KBM-7 (cell line): ENCODE results near the gene SERPINB5.
"Not testable (repeated sequence)": the region's sequence is repeated elsewhere in the genome, so short reads cannot be mapped to it uniquely, and the experiment has no call there.

Experiments
- DNase-seq: peaks from one replicate; pipeline ENCODE4 v3.0.0-alpha.2; 2015
- in situ Hi-C: fragments of 300-500 bp; cut with MboI; formaldehyde crosslinking; loops from 2 replicates; pipeline ENCODE4 v1.14.3; 2020; ENCODE audit warnings: low sequenced_read_pairs, low pct_unique_long_range_greater_than_20kb, mixed read lengths

SERPINB5 gene, protein sequence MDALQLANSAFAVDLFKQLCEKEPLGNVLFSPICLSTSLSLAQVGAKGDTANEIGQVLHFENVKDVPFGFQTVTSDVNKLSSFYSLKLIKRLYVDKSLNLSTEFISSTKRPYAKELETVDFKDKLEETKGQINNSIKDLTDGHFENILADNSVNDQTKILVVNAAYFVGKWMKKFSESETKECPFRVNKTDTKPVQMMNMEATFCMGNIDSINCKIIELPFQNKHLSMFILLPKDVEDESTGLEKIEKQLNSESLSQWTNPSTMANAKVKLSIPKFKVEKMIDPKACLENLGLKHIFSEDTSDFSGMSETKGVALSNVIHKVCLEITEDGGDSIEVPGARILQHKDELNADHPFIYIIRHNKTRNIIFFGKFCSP

DNA sequence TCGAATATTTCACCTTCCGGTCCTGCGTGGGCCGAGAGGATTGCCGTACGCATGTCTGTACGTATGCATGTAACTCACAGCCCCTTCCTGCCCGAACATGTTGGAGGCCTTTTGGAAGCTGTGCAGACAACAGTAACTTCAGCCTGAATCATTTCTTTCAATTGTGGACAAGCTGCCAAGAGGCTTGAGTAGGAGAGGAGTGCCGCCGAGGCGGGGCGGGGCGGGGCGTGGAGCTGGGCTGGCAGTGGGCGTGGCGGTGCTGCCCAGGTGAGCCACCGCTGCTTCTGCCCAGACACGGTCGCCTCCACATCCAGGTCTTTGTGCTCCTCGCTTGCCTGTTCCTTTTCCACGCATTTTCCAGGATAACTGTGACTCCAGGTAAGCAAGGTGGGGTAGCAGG, at the start of gene SERPINB5:
TSS of gene SERPINB5 (plus strand) at position 291 of the 400 bp plus-strand sequence. CDS start 7,471 bp downstream, outside the sequence.
- in situ Hi-C loops = no loop called here
- no peak for DNase-seq

DNA sequence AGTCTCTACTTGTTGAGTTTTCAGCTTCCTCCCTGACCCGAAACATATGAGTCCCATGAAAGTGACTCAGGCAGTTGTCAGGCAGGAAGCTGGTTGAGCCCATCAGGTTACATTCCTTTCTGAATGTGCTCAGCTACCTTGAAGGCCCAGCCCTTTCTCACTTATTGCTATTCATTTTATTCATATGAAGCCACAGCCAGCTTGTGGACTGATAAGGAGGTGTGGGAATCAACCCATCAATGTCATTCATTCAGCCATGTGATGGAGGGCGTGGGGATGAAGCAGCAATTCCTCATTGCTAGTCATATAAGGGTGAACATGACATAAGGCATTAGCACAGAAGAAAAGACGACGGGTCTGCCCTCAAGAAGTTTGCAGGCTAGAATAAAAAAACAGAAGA, 49.2 kb upstream of the SERPINB5 start:
- in situ Hi-C loops = loop anchor here (25.0 kb wide), 1 partner anchor 415 kb away; no protein-coding TSS in a partner anchor
- no peak for DNase-seq

DNA sequence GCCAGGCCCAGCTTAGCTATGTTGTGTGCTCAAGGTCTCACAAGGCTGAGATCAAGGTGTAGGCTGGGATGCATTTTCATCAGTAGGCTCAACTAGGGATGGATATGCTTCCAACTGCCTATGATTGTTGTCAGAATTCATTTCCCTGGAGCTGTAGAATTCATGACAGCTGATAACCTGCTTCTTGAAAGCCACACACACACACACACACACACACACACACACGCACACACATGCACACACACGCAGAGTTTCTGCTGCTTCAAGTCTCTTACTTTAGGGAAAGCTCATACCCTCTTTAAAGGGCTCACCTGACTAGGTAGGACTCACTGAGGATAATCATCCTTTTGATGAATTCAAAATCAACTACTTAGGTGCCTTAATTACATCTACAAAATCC, 46.2 kb upstream of the SERPINB5 start:
- DNase-seq = no peak
- in situ Hi-C loops = loop anchor here (25.0 kb wide), 1 partner anchor 418 kb away; no protein-coding TSS in a partner anchor

DNA sequence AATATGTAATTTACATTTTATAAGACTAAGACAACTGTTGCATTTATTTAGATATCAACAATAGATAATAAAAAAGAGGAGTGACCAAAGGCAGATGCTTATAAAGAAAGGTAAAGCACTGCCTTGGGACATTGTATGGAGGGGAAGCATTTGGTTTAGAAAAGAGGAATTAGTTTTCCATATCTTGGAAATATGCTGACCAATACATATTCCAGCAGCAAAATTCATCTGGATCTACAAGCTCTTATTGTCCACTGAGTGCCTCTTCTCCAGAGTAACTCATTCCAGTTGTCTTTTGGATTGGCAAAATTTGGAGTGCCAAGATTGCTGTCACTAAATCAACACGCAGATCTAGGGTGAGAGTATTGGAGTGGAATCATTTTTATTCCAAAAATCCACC, 45.6 kb upstream of the SERPINB5 start:
- in situ Hi-C loops = loop anchor here (25.0 kb wide), 1 partner anchor 419 kb away; no protein-coding TSS in a partner anchor
- DNase-seq = no peak

DNA sequence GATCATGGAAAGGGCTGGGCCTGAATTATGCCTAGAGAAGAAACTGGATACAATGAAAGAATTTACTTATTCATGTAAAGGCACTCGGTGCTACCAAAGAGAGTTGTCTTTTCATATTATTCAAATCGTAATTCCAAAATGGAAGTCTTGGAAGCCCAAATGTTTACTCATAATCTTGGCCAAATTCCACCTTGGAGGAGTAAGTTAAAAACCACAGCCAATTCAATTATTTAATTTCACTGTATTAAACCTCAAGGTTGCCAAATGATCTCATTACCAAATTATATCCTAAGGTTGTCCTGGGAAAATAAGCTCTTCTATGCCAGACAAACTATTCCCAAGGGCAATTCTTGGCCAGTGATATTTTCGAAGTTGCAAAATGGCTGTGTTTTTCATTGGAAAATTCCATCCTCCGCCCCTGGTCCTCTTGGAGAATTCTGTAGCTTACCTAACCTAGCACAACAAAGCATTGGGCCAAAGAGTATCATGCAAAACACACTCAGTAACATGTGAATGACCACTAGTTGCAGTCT, 43.4 kb upstream of the SERPINB5 start:
- in situ Hi-C loops = loop anchor here (25.0 kb wide), 1 partner anchor 421 kb away; no protein-coding TSS in a partner anchor
- DNase-seq = no peak

DNA sequence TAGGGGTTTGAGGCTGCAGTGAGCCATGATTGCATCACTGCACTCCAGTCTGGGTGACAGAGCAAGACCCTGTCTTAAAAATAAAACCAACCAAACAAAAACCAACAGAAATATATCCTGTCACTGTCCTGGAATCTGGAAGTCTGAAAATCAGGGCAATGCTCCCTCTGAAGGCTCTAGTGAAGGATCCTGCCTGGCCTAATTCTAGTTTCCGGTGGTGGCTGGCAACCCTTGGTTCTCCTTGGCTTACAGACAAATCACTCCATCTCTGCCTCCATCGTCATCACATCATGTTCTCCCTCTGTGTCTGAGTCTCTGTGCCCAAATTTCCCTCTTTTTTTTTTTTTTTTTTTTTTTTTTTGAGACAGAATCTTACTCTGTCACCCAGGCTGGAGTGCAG, 38.6 kb upstream of the SERPINB5 start:
- in situ Hi-C loops = loop anchor here (25.0 kb wide), 1 partner anchor 426 kb away; no protein-coding TSS in a partner anchor
- DNase-seq = no peak

DNA sequence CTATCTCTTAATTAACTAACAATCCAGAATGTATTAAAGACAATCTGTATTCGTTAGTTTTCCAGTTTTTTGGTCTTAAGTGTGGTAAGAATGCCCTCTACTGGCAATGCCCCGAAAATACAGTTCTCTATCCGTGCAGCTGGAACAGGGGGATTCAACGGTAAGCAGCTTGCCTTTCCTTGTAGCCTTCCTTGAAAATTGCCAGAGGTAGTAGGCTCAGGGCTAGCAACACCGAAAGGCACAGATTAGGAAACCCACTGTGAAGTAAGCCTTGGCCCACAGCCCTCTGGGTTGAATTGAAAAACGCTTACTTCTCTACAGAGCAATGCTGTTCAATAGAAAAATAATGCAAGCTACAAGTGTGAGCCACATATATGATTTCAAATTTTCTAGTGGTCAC, 37.4 kb upstream of the SERPINB5 start:
- peak; percentile 79 for DNase-seq
- in situ Hi-C loops = loop anchor here (25.0 kb wide), 1 partner anchor 427 kb away; no protein-coding TSS in a partner anchor

DNA sequence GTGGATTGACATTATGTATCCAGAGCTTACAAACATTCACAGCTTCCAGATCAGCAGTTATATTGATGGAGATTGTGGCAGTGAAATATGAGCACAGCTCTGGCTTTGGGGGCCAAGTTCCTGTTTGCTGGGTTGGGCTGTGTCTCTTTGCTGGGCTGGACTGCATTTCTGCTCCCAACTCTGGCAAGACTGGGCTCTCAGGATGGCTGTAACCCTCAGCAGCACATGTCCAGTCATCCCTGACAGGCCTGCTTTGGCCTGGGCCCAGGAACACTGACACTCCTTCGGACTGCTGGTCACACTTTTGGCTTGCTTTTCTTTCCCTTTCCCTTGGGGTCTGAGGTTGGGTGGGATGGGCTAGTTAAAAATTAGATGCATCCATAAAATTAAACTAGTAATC, 36.5 kb upstream of the SERPINB5 start:
- in situ Hi-C loops = loop anchor here (25.0 kb wide), 1 partner anchor 428 kb away; no protein-coding TSS in a partner anchor
- DNase-seq = no peak

DNA sequence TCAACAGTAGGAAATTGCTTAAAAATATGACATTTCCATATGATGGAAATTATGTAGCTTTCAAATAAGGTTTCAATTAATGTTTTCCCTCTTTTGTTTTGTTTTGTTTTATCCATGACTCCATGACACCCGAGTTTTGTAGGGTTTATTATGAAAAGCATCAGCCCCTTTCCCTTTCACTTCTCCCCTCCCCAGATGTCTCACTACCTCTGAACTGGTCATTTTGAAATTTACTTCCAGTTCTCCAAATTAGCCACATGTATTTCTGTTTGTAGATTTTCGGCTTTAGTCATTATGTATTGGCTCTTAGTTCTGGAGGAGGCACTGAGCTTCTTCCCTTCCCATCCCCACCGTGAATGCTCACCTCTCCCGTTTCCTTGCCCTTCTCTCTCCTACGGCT, 35.9 kb upstream of the SERPINB5 start:
- in situ Hi-C loops = loop anchor here (25.0 kb wide), 1 partner anchor 429 kb away; no protein-coding TSS in a partner anchor

DNA sequence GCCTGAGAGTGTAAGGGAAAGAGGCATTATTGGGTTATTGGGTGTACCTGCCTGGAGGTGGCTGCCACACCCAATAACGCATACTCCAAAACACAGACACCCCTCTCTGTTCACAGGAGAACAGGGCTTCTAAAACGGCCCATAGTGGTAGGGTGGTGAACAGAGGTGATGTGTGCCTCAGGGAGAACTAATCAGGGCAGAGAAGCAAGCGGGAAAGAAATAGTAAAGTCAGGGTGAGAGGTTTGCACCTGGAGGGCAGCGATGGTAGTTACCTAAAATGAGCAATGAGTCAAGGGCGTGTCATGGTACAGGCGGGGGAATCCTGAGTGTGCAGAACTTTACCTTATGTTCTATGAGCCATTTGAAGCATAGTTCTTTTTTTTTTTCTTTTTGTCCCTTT, 32.9 kb upstream of the SERPINB5 start:
- in situ Hi-C loops = loop anchor here (25.0 kb wide), 1 partner anchor 432 kb away; no protein-coding TSS in a partner anchor
- DNase-seq = no peak

More for the DNA sequence above, 35.9 kb upstream of the SERPINB5 start:
- DNase-seq = no peak

DNA sequence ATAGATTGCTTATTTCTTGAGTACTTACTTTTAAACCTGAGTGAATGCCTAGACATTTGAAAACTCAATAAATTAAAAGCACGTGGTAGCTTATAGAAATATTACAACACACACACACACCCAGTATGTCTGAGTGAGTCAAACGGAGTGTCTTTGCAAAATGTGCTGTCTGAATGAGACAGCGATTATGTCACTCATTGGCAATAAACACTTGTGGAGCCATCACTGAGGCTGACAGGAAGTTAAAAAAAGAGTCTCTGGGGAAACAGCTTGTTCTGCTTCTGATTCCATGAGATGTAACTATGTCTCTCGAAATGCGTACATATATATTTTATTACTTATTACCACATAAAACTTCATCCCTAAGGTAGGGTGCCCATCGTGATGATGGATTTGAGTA, 32.2 kb upstream of the SERPINB5 start:
- DNase-seq = peak; percentile 49
- in situ Hi-C loops = loop anchor here (25.0 kb wide), 1 partner anchor 432 kb away; no protein-coding TSS in a partner anchor

DNA sequence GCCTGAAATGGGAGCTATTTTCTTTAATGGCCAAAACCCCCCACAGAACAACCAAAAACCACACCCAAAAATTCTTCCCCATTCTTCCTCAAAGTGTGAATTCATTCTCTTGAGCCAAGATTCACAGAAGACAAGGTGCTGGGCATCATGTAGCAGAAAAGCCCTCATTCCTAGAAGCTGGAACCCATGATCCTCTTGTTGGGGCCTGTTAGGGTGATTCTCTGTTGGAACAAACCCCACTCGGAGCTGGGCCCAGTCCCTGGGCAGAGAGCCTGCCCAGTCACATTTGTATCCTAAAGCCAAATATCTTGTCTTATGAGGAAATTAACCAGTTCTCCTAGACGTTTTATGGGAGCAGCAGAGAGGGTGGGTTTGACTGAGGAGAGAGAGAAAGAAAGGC, 31.7 kb upstream of the SERPINB5 start:
- DNase-seq = no peak
- in situ Hi-C loops = loop anchor here (25.0 kb wide), 1 partner anchor 433 kb away; no protein-coding TSS in a partner anchor

DNA sequence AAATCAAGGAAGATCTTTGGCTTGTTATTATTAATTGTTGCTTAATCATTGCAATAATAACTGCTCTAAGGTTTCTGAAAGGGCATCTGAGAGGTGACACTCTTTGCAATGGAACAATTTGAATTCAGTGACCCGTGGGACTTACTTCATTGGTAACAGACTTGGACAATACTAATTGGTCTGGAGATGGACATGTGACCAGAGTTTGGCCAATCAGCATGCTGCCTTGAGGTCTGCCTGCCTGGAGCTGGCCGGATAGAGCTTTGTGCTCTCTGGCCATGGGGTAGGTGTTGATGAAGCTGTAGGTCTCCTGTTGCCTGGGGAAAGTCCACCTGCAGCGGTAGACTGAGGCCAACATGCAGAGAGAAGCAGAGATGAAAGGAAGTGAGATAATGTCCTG, 30.5 kb upstream of the SERPINB5 start:
- no peak for DNase-seq
- in situ Hi-C loops = loop anchor here (25.0 kb wide), 1 partner anchor 434 kb away; no protein-coding TSS in a partner anchor

DNA sequence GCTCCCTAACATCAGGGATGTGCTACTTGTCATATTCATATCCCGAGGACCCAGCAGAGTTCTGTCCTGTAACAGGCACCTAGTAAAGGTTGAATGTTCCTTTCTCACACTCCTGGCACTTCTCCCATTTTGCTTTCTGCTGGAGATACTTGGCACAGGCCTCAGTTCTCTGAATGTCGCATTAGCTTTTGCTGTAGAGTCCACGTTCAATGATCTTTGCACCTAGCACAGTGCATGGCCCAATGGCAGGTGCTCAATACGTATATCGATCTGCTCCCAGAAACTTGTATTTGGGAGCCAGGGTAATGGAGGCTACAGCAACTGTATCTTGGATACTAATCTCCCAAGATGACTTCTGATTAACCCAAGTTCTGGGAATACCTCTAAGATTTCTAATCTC, 29.7 kb upstream of the SERPINB5 start:
- in situ Hi-C loops = loop anchor here (25.0 kb wide), 1 partner anchor 435 kb away; no protein-coding TSS in a partner anchor
- no peak for DNase-seq

DNA sequence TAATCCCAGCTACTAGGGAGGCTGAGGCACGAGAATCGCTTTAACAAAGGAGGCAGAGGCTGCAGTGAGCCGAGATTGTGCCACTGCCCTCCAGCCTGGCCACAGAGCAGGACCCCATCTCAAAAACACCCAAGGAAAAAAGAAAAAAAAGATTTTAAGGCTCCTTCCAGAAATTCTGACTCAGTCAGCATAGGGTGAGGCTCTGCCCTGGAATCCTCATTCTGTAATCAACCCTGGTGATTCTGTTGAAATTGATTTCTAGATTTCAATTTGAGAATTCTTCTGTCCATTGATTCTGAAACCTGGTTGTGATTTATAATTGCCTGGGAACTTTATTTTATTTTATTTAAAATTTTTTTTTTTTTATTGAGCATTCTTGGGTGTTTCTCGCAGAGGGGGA, 27.3 kb upstream of the SERPINB5 start:
- in situ Hi-C loops = loop anchor here (25.0 kb wide), 1 partner anchor 437 kb away; no protein-coding TSS in a partner anchor
- DNase-seq = no peak

DNA sequence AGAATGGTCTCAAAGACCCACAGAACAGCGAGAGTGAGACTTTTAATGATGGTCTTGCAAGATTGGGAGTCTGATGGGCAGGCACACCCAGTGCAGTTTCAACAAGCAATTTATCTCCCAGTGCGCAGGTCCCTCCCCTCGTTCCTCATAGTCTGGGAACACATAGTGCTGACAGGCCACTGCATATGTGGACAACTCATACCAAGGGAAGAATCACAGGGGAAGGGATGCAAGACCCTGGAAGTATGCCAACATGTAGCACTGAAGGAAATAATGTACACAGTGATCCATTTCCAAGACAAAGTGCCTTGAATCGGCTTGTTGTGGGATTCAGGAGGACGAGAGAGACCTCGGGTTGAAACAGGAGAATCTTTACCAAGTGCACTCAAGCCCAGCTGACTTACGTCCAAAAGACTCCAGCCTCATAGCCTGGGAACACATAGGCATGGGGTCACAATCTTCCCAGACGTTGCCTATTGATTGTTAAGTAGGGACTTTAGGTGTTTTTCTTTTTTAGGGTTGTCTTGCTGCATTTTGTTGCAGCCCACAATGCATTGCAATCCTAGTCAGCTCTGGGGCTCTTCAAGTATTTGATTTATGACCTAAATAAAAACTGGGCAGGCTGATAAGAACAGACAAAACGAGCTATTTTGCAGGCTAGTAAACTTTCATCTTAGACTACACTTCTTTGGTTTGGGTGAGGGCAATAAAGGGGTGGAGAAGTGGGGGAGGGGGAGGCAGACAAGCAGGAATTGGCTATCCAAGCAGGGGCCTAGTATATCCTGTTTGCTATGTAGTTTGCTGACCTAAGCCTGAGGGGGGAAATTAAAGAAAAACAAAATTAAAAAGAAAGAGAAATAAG, 24.7 kb upstream of the SERPINB5 start:
- no peak for DNase-seq
- in situ Hi-C loops = no loop called here

DNA sequence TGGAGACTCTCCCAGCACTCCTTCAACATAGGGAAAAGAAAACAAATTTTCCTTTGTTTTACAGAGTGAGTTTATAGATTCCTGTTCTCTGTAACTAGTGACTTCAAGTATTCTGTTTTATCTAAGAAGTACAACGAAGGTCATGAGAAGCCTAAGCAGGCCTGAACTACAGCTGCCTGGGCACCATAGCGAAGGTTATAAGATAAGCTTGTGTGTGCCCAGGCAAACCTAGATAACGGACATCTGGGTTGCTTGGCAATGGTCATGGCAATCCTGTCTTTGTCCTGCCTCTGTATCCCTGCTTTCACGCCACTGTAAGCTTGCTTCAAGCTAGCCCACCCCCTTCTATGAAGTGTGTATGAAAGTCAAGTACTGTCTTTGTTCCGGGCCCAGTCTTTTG, 24.0 kb upstream of the SERPINB5 start:
- in situ Hi-C loops, DNase-seq: not testable (repeated sequence)

DNA sequence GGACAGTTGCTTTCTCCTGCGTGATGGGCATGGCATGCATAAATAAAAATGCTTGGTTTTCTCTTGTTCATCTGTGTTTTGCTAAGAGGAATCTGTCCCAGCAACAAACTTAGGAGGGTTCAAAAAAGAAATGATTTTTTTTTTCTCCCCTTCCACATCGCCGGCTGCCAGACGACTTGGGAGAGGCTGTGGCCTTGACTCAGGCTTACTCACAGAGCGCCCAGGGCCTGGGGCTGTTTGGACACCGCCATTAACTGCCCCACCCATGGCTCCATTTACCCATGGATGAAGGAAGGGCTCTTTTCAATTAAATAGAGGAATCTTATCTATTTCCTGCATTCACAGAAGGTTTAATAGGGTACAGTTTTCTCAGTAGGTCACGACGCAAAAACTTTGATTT, 22.3 kb upstream of the SERPINB5 start:
- in situ Hi-C loops = no loop called here
- no peak for DNase-seq

DNA sequence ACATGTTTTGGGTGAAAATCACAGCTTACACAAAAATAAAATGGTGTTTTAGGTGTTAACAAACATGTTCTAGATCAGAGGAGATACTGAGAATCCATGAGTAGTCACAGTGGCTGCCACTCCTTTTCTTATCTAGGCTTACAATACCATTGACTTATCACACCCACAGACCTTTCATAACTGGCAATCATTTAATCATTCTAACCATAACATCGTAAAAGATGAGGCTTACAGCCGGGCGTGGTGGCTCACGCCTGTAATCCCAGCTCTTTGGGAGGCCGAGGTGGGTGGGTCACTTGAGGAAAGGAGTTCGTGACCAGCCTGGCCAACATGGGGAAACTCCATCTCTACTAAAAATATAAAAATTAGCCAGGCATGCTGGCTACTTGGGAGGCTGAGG, 18.8 kb upstream of the SERPINB5 start:
- no peak for DNase-seq
- in situ Hi-C loops = no loop called here
